Type B pancreatic cell (in vitro differentiated cells): Measurements from ENCODE around the gene MAP2K4. TPM values are rescaled to one million over a fixed set of nuclear protein-coding genes. Genes with fewer than 3 reads are reported as not detected.

ENCODE experiments used
- DNase-seq: peaks from one replicate; pipeline ENCODE4 v3.0.0; 2021; ENCODE audit warnings: mixed read lengths; ENCODE audit not compliant: unreplicated experiment; ENCODE audit errors: extremely low spot score
- H3K27ac Mint-ChIP-seq: 2 replicates; pipeline ENCODE4 v1.8.0; 2021; ENCODE audit warnings: mild to moderate bottlenecking, mixed read lengths
- H3K27me3 Mint-ChIP-seq: 2 replicates; pipeline ENCODE4 v1.8.0; 2021; ENCODE audit warnings: mixed read lengths
- H3K36me3 Mint-ChIP-seq: 2 replicates; pipeline ENCODE4 v1.8.0; 2021; ENCODE audit warnings: mixed read lengths
- H3K4me1 Mint-ChIP-seq: one replicate; pipeline ENCODE4 v1.8.0; 2021; ENCODE audit warnings: mixed read lengths; ENCODE audit not compliant: unreplicated experiment
- H3K4me3 Mint-ChIP-seq: 2 replicates; pipeline ENCODE4 v1.8.0; 2021; ENCODE audit warnings: mild to moderate bottlenecking, mixed read lengths
- H3K9me3 Mint-ChIP-seq: 2 replicates; pipeline ENCODE4 v1.8.0; 2021; ENCODE audit warnings: mixed read lengths
- total RNA-seq: library from RNA; stranded (reverse); gene quantifications from 2 replicates; pipeline ENCODE4 v1.2.1, GENCODE V29; 2021; ENCODE audit warnings: low replicate concordance
- TF ChIP-seq, protein P1 (sequence below): fragments of 200-600 bp; sonication (generic); conservative IDR thresholded peaks from 2 replicates; pipeline ENCODE4 v1.5.0; 2021; ENCODE audit warnings: antibody characterized with exemption, mild to moderate bottlenecking

Gene MAP2K4
- total RNA-seq, 1 donor from 2014 or later = 49.6 TPM

DNA sequence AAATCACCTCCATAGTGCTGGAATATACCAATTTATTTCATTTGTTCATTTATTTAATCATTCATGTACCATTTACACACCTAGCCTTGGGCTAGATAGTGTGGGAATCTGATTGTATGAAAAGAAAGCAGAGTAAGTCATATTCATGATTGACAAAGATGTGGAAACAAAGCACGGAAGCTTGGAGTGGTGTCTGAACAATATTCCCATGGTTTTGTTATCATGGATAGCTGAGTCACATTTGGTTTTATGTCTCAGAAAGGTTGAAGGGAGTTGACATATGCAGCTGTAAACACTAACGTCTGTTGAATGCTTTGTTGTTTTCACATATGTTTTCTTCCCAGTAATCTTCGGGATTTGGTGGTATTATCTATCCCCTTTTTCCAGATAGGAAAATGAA, 76.6 kb downstream of the MAP2K4 start:
- DNase-seq = no peak
- Mint-ChIP-seq H3K36me3 (peaks cover 37% of the 10 kb centered on the region), H3K9me3 (no peaks in the 10 kb centered on the region), H3K27ac (no peak overlapping the region), H3K27me3 (no peaks in the 10 kb centered on the region), H3K4me1 (no peaks in the 10 kb centered on the region), H3K4me3 (no peak overlapping the region)
- TF ChIP-seq, protein P1, sequence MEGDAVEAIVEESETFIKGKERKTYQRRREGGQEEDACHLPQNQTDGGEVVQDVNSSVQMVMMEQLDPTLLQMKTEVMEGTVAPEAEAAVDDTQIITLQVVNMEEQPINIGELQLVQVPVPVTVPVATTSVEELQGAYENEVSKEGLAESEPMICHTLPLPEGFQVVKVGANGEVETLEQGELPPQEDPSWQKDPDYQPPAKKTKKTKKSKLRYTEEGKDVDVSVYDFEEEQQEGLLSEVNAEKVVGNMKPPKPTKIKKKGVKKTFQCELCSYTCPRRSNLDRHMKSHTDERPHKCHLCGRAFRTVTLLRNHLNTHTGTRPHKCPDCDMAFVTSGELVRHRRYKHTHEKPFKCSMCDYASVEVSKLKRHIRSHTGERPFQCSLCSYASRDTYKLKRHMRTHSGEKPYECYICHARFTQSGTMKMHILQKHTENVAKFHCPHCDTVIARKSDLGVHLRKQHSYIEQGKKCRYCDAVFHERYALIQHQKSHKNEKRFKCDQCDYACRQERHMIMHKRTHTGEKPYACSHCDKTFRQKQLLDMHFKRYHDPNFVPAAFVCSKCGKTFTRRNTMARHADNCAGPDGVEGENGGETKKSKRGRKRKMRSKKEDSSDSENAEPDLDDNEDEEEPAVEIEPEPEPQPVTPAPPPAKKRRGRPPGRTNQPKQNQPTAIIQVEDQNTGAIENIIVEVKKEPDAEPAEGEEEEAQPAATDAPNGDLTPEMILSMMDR = no peak

DNA sequence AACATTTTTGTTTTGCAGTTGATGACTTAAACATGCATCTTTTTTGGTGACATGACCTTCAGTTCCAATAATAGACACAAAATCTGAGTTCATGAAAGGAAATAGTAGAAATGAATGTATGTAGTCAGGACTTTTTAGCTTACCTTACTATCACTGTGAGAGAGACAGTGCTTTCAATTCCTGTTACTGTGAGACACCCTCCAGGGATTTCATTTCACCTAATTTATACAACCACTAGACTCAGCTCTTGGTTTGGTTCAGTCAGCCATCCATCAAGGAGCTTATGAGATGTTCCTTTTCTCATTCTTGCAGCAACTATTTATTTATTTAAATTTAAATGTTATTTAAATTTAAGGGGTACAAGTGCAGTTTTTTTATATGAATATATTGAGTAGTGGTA, 77.9 kb downstream of the MAP2K4 start:
- TF ChIP-seq, protein P1 = no peak
- Mint-ChIP-seq H3K4me3 (no peak overlapping the region), H3K4me1 (no peaks in the 10 kb centered on the region), H3K27ac (no peak overlapping the region), H3K36me3 (peaks cover 37% of the 10 kb centered on the region), H3K9me3 (no peaks in the 10 kb centered on the region), H3K27me3 (no peaks in the 10 kb centered on the region)
- DNase-seq = no peak

DNA sequence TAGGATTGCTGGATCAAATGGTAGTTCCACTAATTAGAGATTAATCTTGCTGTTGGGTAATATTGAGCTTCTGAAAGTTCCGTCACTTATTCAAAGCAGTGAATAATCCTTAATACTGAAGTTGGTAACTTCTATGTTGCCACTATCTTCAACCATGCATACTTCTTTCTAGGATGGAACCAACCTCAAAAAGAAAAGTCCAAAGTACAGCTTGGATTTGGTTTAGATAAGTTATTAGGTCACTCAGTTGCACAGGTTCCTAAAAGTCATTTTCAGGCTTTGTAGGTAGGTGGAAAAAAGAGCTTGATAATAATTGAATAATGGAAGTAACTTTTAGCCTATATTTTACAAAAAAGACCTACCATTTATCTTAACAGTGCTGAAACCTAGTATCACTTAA, 78.7 kb downstream of the MAP2K4 start:
- Mint-ChIP-seq H3K27me3 (no peaks in the 10 kb centered on the region), H3K27ac (no peak overlapping the region), H3K4me1 (no peaks in the 10 kb centered on the region), H3K9me3 (no peaks in the 10 kb centered on the region), H3K4me3 (no peak overlapping the region), H3K36me3 (peaks cover 37% of the 10 kb centered on the region)
- TF ChIP-seq, protein P1 = no peak
- no peak for DNase-seq

DNA sequence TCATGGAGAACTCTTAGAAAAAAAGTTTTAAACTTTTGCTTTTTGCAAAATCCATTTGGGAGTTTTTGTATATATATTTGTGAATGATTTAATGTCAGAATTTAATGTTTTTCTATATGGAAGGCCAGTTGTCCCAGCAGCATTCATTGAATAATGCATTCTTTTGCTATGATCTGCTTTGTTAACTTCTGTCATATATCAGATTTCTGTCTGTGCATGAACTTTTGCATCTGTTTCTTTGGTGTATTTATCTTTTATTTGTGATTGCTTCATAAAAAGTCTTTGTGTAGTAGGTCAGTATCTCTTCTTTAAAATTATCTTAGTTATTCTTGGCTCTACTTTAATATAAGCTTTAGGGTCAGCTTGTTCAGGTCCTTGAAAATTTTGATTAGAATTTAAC, 84.2 kb downstream of the MAP2K4 start:
- DNase-seq = no peak
- Mint-ChIP-seq H3K4me3 (no peak overlapping the region), H3K27me3 (no peaks in the 10 kb centered on the region), H3K4me1 (no peaks in the 10 kb centered on the region), H3K27ac (no peak overlapping the region), H3K9me3 (no peaks in the 10 kb centered on the region), H3K36me3 (peaks cover 16% of the 10 kb centered on the region)
- TF ChIP-seq, protein P1 = no peak

GRCh38 chr17:12107905-12108304, 87.2 kb downstream of the MAP2K4 start:
- no peaks in the 10 kb centered on the region for H3K4me1 Mint-ChIP-seq
- no peak for DNase-seq
- peaks cover 10% of the 10 kb centered on the region for H3K36me3 Mint-ChIP-seq
- H3K9me3 Mint-ChIP-seq = no peaks in the 10 kb centered on the region
- H3K4me3 Mint-ChIP-seq = no peak overlapping the region
- H3K27me3 Mint-ChIP-seq = no peaks in the 10 kb centered on the region
- H3K27ac Mint-ChIP-seq = no peak overlapping the region
- TF ChIP-seq, protein P1 = no peak

- Mint-ChIP-seq H3K9me3 (no peaks in the 10 kb centered on the region), H3K4me3 (no peak overlapping the region), H3K27ac (no peak overlapping the region), H3K27me3 (no peaks in the 10 kb centered on the region), H3K4me1 (no peaks in the 10 kb centered on the region), H3K36me3 (peaks cover 20% of the 10 kb centered on the region)
- no peak for DNase-seq
- TF ChIP-seq, protein P1 = no peak
Observed at GRCh38 chr17:12110906-12111305, 90.2 kb downstream of the MAP2K4 start.
